MM.1S (cell line): Measurements from ENCODE around the gene TSC22D3.

ENCODE experiments used
- CTCF ChIP-seq: fragments of 300-600 bp; sonication (generic); IDR thresholded peaks from 2 replicates; pipeline ENCODE4 v1.5.1; 2016; ENCODE audit warnings: antibody characterized with exemption, low read length, mixed read lengths
- EZH2 ChIP-seq: fragments of 300-600 bp; sonication (generic); optimal IDR thresholded peaks from 2 replicates; pipeline ENCODE3; 2017; ENCODE audit warnings: low read depth, mild to moderate bottlenecking, antibody characterized with exemption, low read length, mixed read lengths

GRCh38 chrX:107777536-107777832, 1.9 kb upstream of the TSC22D3 start, which contains the start of gene NCBP2L:
- TF ChIP-seq CTCF (no peak), EZH2 (no peak)
